ENCODE data around the gene CNTNAP2.

CNTNAP2 gene

DNA sequence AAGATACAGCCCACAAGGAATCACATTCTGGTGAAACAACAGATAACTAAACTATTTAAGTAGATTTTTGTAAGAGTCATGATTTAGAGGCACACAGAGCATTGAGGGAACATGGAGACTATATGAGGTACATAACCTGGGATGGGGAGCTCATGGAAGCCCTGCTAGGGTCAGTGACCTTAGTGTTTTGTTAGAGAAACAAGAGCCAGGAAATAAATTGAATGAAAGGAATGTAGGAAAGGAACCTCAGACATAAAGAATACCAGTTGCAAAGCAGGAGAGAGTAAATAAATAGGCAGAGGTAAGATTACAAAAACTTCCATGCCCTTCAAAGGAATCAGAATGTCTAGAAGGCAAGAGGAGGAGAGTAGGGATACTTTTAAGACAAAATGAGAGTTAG, 1076.9 kb downstream of the CNTNAP2 start:
- Histone ChIP-seq H3K27ac (ENCODE audit: insufficient read depth, low read length, poor library complexity, severe bottlenecking) (no peak overlapping the region), H3K4me3 (ENCODE audit: insufficient read depth, low read depth, low read length, poor library complexity, severe bottlenecking) (no peak overlapping the region), H3K4me1 (ENCODE audit: control insufficient read depth, insufficient read depth, low read length, poor library complexity, severe bottlenecking) (no peaks in the 10 kb centered on the region), H3K9me3 (ENCODE audit: control insufficient read depth, low read length) (no peaks in the 10 kb centered on the region), H3K27me3 (replicated peaks; ENCODE audit: control insufficient read depth, insufficient read depth, low read length, poor library complexity, severe bottlenecking) (no peaks in the 10 kb centered on the region), H3K36me3 (ENCODE audit: control insufficient read depth, insufficient read depth, low read length) (no peaks in the 10 kb centered on the region)
- DNase-seq: no peak

DNA sequence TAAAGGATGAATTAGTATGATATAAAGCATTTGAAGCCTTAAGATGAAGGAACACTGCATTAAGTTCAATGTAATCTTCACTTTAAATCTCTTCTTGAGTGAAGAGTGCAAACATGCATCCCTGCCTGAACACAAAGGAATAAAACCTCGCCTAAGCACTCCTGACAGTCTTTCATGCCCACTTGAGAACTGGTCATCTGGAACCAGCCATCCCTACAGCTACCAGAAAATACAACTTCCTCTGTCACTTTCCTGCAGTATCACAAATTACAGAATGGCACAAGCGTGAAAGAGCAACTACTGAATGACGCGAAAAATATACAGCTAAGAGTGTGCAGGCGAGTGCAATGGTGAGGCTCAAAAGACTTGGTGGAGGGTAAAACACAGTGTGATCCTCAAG, 1079.9 kb downstream of the CNTNAP2 start:
- no peak for DNase-seq
- H3K4me3 ChIP-seq (ENCODE audit: insufficient read depth, low read depth, low read length, poor library complexity, severe bottlenecking): no peak overlapping the region
- no peaks in the 10 kb centered on the region for H3K27me3 ChIP-seq (replicated peaks; ENCODE audit: control insufficient read depth, insufficient read depth, low read length, poor library complexity, severe bottlenecking)
- H3K9me3 ChIP-seq (ENCODE audit: control insufficient read depth, low read length): no peaks in the 10 kb centered on the region
- no peaks in the 10 kb centered on the region for H3K36me3 ChIP-seq (ENCODE audit: control insufficient read depth, insufficient read depth, low read length)
- H3K27ac ChIP-seq (ENCODE audit: insufficient read depth, low read length, poor library complexity, severe bottlenecking): no peak overlapping the region
- H3K4me1 ChIP-seq (ENCODE audit: control insufficient read depth, insufficient read depth, low read length, poor library complexity, severe bottlenecking): no peaks in the 10 kb centered on the region

DNA sequence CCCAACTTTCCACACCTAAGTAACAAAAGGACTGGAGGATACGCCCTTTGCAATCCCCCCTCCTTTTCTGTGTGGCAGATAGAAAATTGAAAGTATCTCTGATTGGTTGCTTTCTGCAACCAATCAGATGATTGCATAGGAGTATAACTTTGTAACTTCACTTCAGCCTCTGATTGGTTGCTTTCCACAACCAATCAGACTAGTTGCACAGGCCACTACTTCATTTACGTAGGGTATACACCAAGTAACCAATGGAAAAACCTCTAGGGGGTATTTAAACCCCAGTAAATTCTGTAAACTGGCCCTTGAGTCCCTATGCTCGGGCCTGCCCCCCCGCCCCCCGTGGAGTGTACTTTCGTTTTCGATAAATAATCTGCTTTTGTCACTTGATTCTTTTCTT, 1080.4 kb downstream of the CNTNAP2 start:
- no peak for DNase-seq
- Histone ChIP-seq H3K9me3 (ENCODE audit: control insufficient read depth, low read length) (no peaks in the 10 kb centered on the region), H3K27me3 (replicated peaks; ENCODE audit: control insufficient read depth, insufficient read depth, low read length, poor library complexity, severe bottlenecking) (no peaks in the 10 kb centered on the region), H3K4me1 (ENCODE audit: control insufficient read depth, insufficient read depth, low read length, poor library complexity, severe bottlenecking) (no peaks in the 10 kb centered on the region), H3K36me3 (ENCODE audit: control insufficient read depth, insufficient read depth, low read length) (no peaks in the 10 kb centered on the region), H3K4me3 (ENCODE audit: insufficient read depth, low read depth, low read length, poor library complexity, severe bottlenecking) (no peak overlapping the region), H3K27ac (ENCODE audit: insufficient read depth, low read length, poor library complexity, severe bottlenecking) (no peak overlapping the region)

DNA sequence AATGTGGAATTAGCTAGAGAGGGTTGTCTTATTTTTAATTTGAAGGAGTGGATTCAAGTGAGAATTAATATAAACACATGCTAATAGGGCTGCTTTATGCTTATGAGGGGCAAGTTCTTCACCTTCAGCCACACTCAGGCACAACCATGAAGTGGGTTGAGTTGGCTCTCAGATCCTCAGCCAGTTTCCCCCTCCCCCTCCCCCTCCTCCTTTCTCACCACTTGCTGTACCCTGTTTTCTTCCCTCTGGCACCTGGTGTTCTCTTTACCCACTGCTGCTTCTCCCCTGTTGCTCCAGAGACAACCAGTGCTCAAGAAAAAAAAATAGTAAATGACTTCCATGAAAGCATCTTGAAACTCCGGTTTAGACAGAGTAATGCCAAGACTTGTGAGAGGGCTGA, 1083.3 kb downstream of the CNTNAP2 start:
- no peaks in the 10 kb centered on the region for H3K9me3 ChIP-seq (ENCODE audit: control insufficient read depth, low read length)
- DNase-seq: no peak

DNA sequence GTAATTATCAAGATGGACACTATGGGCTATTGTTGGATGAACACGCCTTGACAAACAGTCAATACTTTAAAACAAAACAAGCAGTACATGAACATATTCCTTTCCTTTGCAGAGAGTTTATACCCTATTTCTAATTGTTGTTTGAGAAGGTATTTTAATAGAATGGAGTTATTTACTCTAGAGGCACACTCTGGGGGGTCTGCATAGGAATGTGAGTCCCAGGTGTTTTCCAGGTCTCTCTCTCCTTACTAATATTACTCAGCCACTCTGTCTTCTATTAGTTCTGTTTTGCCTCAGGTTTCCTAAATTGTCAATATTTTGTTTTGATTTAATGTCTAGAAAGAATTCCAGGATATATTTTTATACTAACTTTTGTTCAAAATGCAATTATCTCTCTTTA, 1091.4 kb downstream of the CNTNAP2 start:
- H3K27ac ChIP-seq (ENCODE audit: insufficient read depth, low read length, poor library complexity, severe bottlenecking): no peak overlapping the region
- DNase-seq: no peak
- no peaks in the 10 kb centered on the region for H3K36me3 ChIP-seq (ENCODE audit: control insufficient read depth, insufficient read depth, low read length)
- no peaks in the 10 kb centered on the region for H3K27me3 ChIP-seq (replicated peaks; ENCODE audit: control insufficient read depth, insufficient read depth, low read length, poor library complexity, severe bottlenecking)
- no peak overlapping the region for H3K4me3 ChIP-seq (ENCODE audit: insufficient read depth, low read depth, low read length, poor library complexity, severe bottlenecking)
- H3K4me1 ChIP-seq (ENCODE audit: control insufficient read depth, insufficient read depth, low read length, poor library complexity, severe bottlenecking): no peaks in the 10 kb centered on the region
- no peaks in the 10 kb centered on the region for H3K9me3 ChIP-seq (ENCODE audit: control insufficient read depth, low read length)

More for the DNA sequence above, 1083.3 kb downstream of the CNTNAP2 start:
- no peak overlapping the region for H3K4me3 ChIP-seq (ENCODE audit: insufficient read depth, low read depth, low read length, poor library complexity, severe bottlenecking)
- no peaks in the 10 kb centered on the region for H3K36me3 ChIP-seq (ENCODE audit: control insufficient read depth, insufficient read depth, low read length)
- no peaks in the 10 kb centered on the region for H3K27me3 ChIP-seq (replicated peaks; ENCODE audit: control insufficient read depth, insufficient read depth, low read length, poor library complexity, severe bottlenecking)
- no peak overlapping the region for H3K27ac ChIP-seq (ENCODE audit: insufficient read depth, low read length, poor library complexity, severe bottlenecking)
- no peaks in the 10 kb centered on the region for H3K4me1 ChIP-seq (ENCODE audit: control insufficient read depth, insufficient read depth, low read length, poor library complexity, severe bottlenecking)

DNA sequence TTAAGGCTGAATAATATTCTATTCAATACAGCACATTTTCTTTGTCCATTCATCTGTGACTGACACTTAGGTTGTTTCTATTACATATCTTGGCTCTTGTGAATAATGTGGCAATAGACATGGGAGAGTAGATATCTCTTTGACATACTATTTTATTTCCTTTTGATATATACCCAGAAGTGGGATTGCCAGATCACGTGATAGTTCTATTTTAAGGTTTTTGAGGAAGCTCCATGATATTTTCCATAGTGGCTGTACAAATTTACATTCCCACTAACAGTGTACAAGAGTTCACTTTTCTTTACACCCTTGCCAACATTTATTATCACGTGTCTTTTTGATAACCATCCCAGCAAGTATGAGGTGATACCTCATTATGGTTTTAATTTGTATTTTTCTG, 1114.7 kb downstream of the CNTNAP2 start:
- H3K9me3 ChIP-seq (ENCODE audit: control insufficient read depth, low read length): no peaks in the 10 kb centered on the region
- no peaks in the 10 kb centered on the region for H3K4me1 ChIP-seq (ENCODE audit: control insufficient read depth, insufficient read depth, low read length, poor library complexity, severe bottlenecking)
- no peak overlapping the region for H3K4me3 ChIP-seq (ENCODE audit: insufficient read depth, low read depth, low read length, poor library complexity, severe bottlenecking)
- no peak for DNase-seq
- H3K36me3 ChIP-seq (ENCODE audit: control insufficient read depth, insufficient read depth, low read length): no peaks in the 10 kb centered on the region
- no peaks in the 10 kb centered on the region for H3K27me3 ChIP-seq (replicated peaks; ENCODE audit: control insufficient read depth, insufficient read depth, low read length, poor library complexity, severe bottlenecking)
- no peak overlapping the region for H3K27ac ChIP-seq (ENCODE audit: insufficient read depth, low read length, poor library complexity, severe bottlenecking)

DNA sequence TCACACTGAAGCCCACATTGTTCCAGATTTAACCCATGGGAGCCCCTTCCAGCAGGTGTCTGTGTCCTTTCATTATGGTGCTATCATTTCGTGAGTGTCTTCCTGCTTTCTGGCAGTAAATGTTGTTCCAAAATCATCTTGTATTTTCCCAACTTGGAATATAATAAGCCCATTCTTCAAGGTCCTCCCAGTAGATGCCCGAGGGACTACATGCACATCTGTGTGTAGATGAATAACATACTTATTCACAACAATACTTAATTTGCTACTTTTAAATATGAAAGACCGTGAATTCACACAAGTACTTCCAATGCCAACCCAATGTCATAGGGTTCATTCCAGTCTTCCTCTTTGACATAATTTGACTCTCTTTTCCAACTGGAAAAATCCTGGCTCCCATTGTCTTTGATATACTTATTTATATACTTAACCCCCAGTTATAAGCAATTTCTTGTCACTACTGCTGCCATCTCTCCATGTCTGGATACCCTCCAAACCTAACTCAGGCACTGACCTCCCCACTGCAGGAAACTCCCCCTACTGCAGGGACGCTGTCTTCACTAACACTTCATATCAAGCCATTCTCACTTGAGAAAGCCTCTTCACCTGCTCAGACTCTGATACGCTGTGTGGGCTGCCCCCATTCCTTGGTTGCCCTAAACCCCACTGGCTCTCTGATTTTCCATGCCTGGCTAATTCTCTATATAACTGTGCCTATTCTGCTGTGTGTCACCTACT, 1119.2 kb downstream of the CNTNAP2 start:
- H3K27ac ChIP-seq (ENCODE audit: insufficient read depth, low read length, poor library complexity, severe bottlenecking): no peak overlapping the region
- H3K27me3 ChIP-seq (replicated peaks; ENCODE audit: control insufficient read depth, insufficient read depth, low read length, poor library complexity, severe bottlenecking): no peaks in the 10 kb centered on the region
- no peaks in the 10 kb centered on the region for H3K36me3 ChIP-seq (ENCODE audit: control insufficient read depth, insufficient read depth, low read length)
- no peak for DNase-seq
- H3K9me3 ChIP-seq (ENCODE audit: control insufficient read depth, low read length): no peaks in the 10 kb centered on the region
- H3K4me1 ChIP-seq (ENCODE audit: control insufficient read depth, insufficient read depth, low read length, poor library complexity, severe bottlenecking): no peaks in the 10 kb centered on the region
- no peak overlapping the region for H3K4me3 ChIP-seq (ENCODE audit: insufficient read depth, low read depth, low read length, poor library complexity, severe bottlenecking)

DNA sequence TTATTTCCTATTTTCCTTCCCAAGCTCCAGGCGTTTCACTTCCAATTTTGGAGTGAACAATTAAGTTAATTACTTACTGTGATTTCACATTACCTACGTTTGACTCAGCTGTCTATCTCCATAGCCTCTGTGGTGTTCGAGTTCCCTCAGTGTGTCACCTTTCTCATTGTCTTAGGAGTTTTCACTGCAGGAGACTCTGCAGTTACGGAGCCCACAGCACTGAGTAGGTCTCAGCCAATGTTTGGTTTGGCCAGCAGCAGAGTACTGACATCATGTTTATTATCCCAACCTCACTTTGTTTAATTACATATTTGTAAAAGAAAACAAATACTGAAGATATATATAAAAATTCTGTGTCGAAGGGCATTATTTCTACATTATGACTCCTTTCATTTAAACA, 1123.9 kb downstream of the CNTNAP2 start:
- Histone ChIP-seq H3K36me3 (ENCODE audit: control insufficient read depth, insufficient read depth, low read length) (no peaks in the 10 kb centered on the region), H3K27me3 (replicated peaks; ENCODE audit: control insufficient read depth, insufficient read depth, low read length, poor library complexity, severe bottlenecking) (no peaks in the 10 kb centered on the region), H3K9me3 (ENCODE audit: control insufficient read depth, low read length) (no peaks in the 10 kb centered on the region), H3K27ac (ENCODE audit: insufficient read depth, low read length, poor library complexity, severe bottlenecking) (no peak overlapping the region), H3K4me3 (ENCODE audit: insufficient read depth, low read depth, low read length, poor library complexity, severe bottlenecking) (no peak overlapping the region), H3K4me1 (ENCODE audit: control insufficient read depth, insufficient read depth, low read length, poor library complexity, severe bottlenecking) (no peaks in the 10 kb centered on the region)
- no peak for DNase-seq

DNA sequence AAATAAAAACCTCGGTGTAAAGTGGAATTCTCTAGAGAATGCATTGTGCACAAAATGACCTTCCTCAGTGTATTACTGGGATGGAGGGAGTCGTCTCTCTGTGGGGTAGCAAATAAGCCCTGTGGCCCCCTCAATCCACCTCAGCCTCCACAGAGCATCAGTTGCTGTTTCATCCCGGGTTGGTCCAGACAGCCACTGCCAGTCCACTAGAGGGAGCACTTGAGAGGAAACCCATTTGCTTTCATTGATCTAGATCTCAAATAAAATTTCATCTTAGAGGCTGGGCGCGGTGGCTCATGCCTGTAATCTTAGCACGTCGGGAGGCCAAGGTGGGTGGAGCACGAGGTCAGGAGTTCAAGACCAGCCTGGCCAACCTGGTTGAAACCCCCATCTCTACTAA, 1128.7 kb downstream of the CNTNAP2 start:
- no peak for DNase-seq
- no peaks in the 10 kb centered on the region for H3K9me3 ChIP-seq (ENCODE audit: control insufficient read depth, low read length)

DNA sequence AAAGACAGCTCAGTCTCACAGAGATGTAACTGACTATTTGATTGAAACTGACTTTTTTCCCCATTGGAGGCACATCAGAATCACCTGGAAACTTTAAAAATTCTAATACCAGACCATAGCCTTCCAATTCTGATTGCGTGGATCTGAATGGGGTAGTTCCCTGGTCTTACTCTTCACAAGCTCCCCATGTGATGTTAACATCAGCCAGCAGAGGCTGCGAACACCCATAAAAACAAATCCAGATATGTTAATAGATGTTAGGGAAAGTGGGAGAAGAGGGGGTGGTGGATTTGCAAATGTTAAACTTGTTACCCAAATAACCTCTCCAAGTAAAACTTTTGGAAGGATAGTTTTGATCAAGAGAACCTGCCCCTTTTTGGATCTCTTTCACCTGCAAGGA, 1133.4 kb downstream of the CNTNAP2 start:
- Histone ChIP-seq H3K9me3 (ENCODE audit: control insufficient read depth, low read length) (no peaks in the 10 kb centered on the region), H3K27ac (ENCODE audit: insufficient read depth, low read length, poor library complexity, severe bottlenecking) (no peak overlapping the region), H3K4me3 (ENCODE audit: insufficient read depth, low read depth, low read length, poor library complexity, severe bottlenecking) (no peak overlapping the region), H3K4me1 (ENCODE audit: control insufficient read depth, insufficient read depth, low read length, poor library complexity, severe bottlenecking) (no peaks in the 10 kb centered on the region), H3K36me3 (ENCODE audit: control insufficient read depth, insufficient read depth, low read length) (no peaks in the 10 kb centered on the region), H3K27me3 (replicated peaks; ENCODE audit: control insufficient read depth, insufficient read depth, low read length, poor library complexity, severe bottlenecking) (no peaks in the 10 kb centered on the region)
- no peak for DNase-seq

More for the DNA sequence above, 1128.7 kb downstream of the CNTNAP2 start:
- Histone ChIP-seq H3K27ac (ENCODE audit: insufficient read depth, low read length, poor library complexity, severe bottlenecking) (no peak overlapping the region), H3K27me3 (replicated peaks; ENCODE audit: control insufficient read depth, insufficient read depth, low read length, poor library complexity, severe bottlenecking) (no peaks in the 10 kb centered on the region), H3K4me1 (ENCODE audit: control insufficient read depth, insufficient read depth, low read length, poor library complexity, severe bottlenecking) (no peaks in the 10 kb centered on the region), H3K4me3 (ENCODE audit: insufficient read depth, low read depth, low read length, poor library complexity, severe bottlenecking) (no peak overlapping the region), H3K36me3 (ENCODE audit: control insufficient read depth, insufficient read depth, low read length) (no peaks in the 10 kb centered on the region)
